Upper lobe of left lung (tissue), 6 donors: ENCODE measurements around the gene MYL6B. TPM values are rescaled to one million over a fixed set of nuclear protein-coding genes. Genes with fewer than 3 reads are reported as not detected.
A peak's percentile ranks its signal among the peaks of the same experiment; 100 is the strongest.

Experiments used
- ATAC-seq, 2 donors: fragments of 200-7000 bp; cut with Tn5 transposase; one replicate each; pipeline ENCODE4 v1.9.1; 2022; ENCODE audit warnings: mild to moderate bottlenecking in 2 of 2, moderate library complexity in 2 of 2; ENCODE audit not compliant: low FRiP score in 2 of 2
- DNase-seq, 2 donors: peaks; one replicate each; pipeline ENCODE4 v3.0.0-alpha.2; 2019 to 2020
- H3K27ac ChIP-seq, 4 donors: fragments of 200-600 bp; sonication (generic); one replicate each; pipeline ENCODE4 v1.5.1; 2016 to 2019
- H3K27me3 ChIP-seq, 4 donors: fragments of 200-600 bp; sonication (generic); one replicate each; pipeline ENCODE4 v1.5.1; 2017 to 2019
- H3K36me3 ChIP-seq, 4 donors: fragments of 200-600 bp; sonication (generic); one replicate each; pipeline ENCODE4 v1.5.1; 2016 to 2019
- H3K4me1 ChIP-seq, 4 donors: fragments of 200-600 bp; sonication (generic); one replicate each; pipeline ENCODE4 v1.5.1; 2018 to 2019
- H3K4me3 ChIP-seq, 4 donors: fragments of 200-600 bp; sonication (generic); one replicate each; pipeline ENCODE4 v1.5.1; 2017 to 2019; ENCODE audit warnings: mild to moderate bottlenecking in 2 of 4, moderate library complexity in 1 of 4
- H3K9me3 ChIP-seq, 4 donors: fragments of 200-600 bp; sonication (generic); one replicate each; pipeline ENCODE4 v1.5.1; 2018 to 2019
- CTCF ChIP-seq, 6 experiments: fragments of 450-650 bp in 4 of 6; fragments of 200-600 bp in 2 of 6; sonication (generic) in 2 of 6; IDR thresholded peaks; one replicate each; pipeline ENCODE4 v1.5.1; 2016 to 2019; ENCODE audit warnings: antibody characterized with exemption in 6 of 6
- EP300 ChIP-seq, 4 donors: sonication (generic); formaldehyde crosslinking; IDR thresholded peaks; one replicate each; pipeline ENCODE4 v1.5.1; 2017; ENCODE audit warnings: antibody characterized with exemption in 4 of 4, control low read depth in 2 of 4
- POLR2A ChIP-seq, 4 donors: fragments of 450-650 bp; IDR thresholded peaks; one replicate each; pipeline ENCODE4 v1.5.1; 2016 to 2017; ENCODE audit warnings: antibody characterized with exemption in 4 of 4, mild to moderate bottlenecking in 2 of 4
- POLR2AphosphoS5 ChIP-seq, 2 donors: sonication (generic); formaldehyde crosslinking; IDR thresholded peaks; one replicate each; pipeline ENCODE4 v1.5.1; 2017; ENCODE audit warnings: antibody characterized with exemption in 2 of 2
- WGBS, 2 donors: methylation state at CpG; one replicate each; pipeline ENCODE4 v1.1.5; 2017 to 2018; 5-methylcytosine and 5-hydroxymethylcytosine counted together
- total RNA-seq, 6 donors: library from RNA; depleted of rRNA in 4 of 6; stranded (reverse); fragments of >200 nt in 4 of 6; gene quantifications; one replicate each; pipeline versions ENCODE4 v1.1.0 to v1.2.1, GENCODE V29; 2016 to 2021
- donor health status: DM: no; HTN: no; CAD: no; lungs with moderate emphysema.
- donor health status: DM: no; HTN: yes; CAD: no; lungs with severe emphysema.

Gene MYL6B
- total RNA-seq, 6 donors from 2014 or later = 10.5 to 38.4 (median 29.1) TPM

GRCh38 chr12:56121204-56121870, 31.1 kb upstream of the MYL6B start:
- no peak for ATAC-seq
- H3K27me3 ChIP-seq = no peaks in the 10 kb centered on the region
- H3K4me1 ChIP-seq = peaks cover 31 to 48% (median 36%) of the 10 kb centered on the region in 4 donors
- WGBS, 2 donors = 91 to 96% methylated on average over 7 to 11 of the region's 11 CpGs
- peaks cover 9 to 27% (median 14%) of the 10 kb centered on the region in 4 donors for H3K36me3 ChIP-seq
- DNase-seq = no peak
- TF ChIP-seq CTCF (IDR thresholded peaks at IDR 0.05) (no peak), EP300 (IDR thresholded peaks at IDR 0.05) (no peak), POLR2A (IDR thresholded peaks at IDR 0.05) (no peak), POLR2AphosphoS5 (IDR thresholded peaks at IDR 0.05) (no peak)
- H3K4me3 ChIP-seq = no peak overlapping the region
- no peak overlapping the region for H3K27ac ChIP-seq
- H3K9me3 ChIP-seq = no peaks in the 10 kb centered on the region

GRCh38 chr12:56122637-56123036, 29.8 kb upstream of the MYL6B start:
- Histone ChIP-seq H3K27ac (no peak overlapping the region), H3K27me3 (no peaks in the 10 kb centered on the region), H3K36me3 (peaks cover 9 to 27% (median 14%) of the 10 kb centered on the region in 4 donors), H3K4me3 (no peak overlapping the region), H3K4me1 (peaks cover 43 to 58% (median 48%) of the 10 kb centered on the region in 4 donors), H3K9me3 (no peaks in the 10 kb centered on the region)
- no peak for ATAC-seq
- DNase-seq = no peak
- 89 to 100% methylated on average over 2 of the region's 2 CpGs for WGBS, 2 donors
- TF ChIP-seq POLR2A (IDR thresholded peaks at IDR 0.05) (no peak), EP300 (IDR thresholded peaks at IDR 0.05) (no peak), CTCF (IDR thresholded peaks at IDR 0.05) (no peak), POLR2AphosphoS5 (IDR thresholded peaks at IDR 0.05) (no peak)

GRCh38 chr12:56124133-56124532, 28.3 kb upstream of the MYL6B start:
- ATAC-seq = no peak
- no peak for DNase-seq
- Histone ChIP-seq H3K4me1 (peaks cover 34 to 50% (median 44%) of the 10 kb centered on the region in 4 donors), H3K9me3 (no peaks in the 10 kb centered on the region), H3K27ac (peak overlapping the region in 2 of 4 donors; percentile 24 to 67), H3K27me3 (no peaks in the 10 kb centered on the region), H3K4me3 (no peak overlapping the region), H3K36me3 (peaks cover 9 to 24% (median 14%) of the 10 kb centered on the region in 4 donors)
- 69 to 76% methylated on average over 4 of the region's 4 CpGs for WGBS, 2 donors
- TF ChIP-seq EP300 (IDR thresholded peaks at IDR 0.05) (no peak), CTCF (IDR thresholded peaks at IDR 0.05) (no peak), POLR2A (IDR thresholded peaks at IDR 0.05) (no peak), POLR2AphosphoS5 (IDR thresholded peaks at IDR 0.05) (no peak)

- H3K27ac ChIP-seq = peak overlapping the region; percentile 64 to 85 (median 72)
These were observed 25.6 kb upstream of the MYL6B start for GRCh38 chr12:56126732-56127239.

More at GRCh38 chr12:56126732-56127239, 25.6 kb upstream of the MYL6B start:
- H3K4me3 ChIP-seq = peak overlapping the region in 1 of 4 donors; percentile 94
- no peaks in the 10 kb centered on the region for H3K9me3 ChIP-seq
- TF ChIP-seq EP300 (IDR thresholded peaks at IDR 0.05) (no peak), CTCF (IDR thresholded peaks at IDR 0.05) (no peak), POLR2AphosphoS5 (IDR thresholded peaks at IDR 0.05) (no peak)
- no peaks in the 10 kb centered on the region for H3K27me3 ChIP-seq
- no peak for ATAC-seq
- WGBS, 2 donors = 35 to 41% methylated on average over 3 of the region's 3 CpGs
- H3K4me1 ChIP-seq = peaks cover 34 to 50% (median 41%) of the 10 kb centered on the region in 4 donors
- peaks cover 4 to 15% (median 14%) of the 10 kb centered on the region in 4 donors for H3K36me3 ChIP-seq
- DNase-seq = no peak
